H9 (cell line): Measurements from ENCODE around the gene ADGRG1. TPM values are rescaled to one million over a fixed set of nuclear protein-coding genes. Genes with fewer than 3 reads are reported as not detected.

ENCODE experiments used
- DNase-seq: peaks from one replicate; pipeline ENCODE4 v3.0.0-alpha.2; 2017
- H2AFZ ChIP-seq: one replicate; pipeline ENCODE4 v1.6.1; 2013; ENCODE audit warnings: mild to moderate bottlenecking, low read length, control low read depth, moderate library complexity
- H2AK5ac ChIP-seq: 2 replicates; pipeline ENCODE4 v1.6.1; 2013; ENCODE audit warnings: low read length, control low read depth, mixed read lengths; ENCODE audit not compliant: insufficient read length
- H2BK120ac ChIP-seq: one replicate; pipeline ENCODE4 v1.6.1; 2013; ENCODE audit warnings: low read depth, mild to moderate bottlenecking, low read length, control low read depth, inconsistent platforms; ENCODE audit not compliant: poor library complexity, severe bottlenecking
- H2BK12ac ChIP-seq: 2 replicates; pipeline ENCODE4 v1.6.1; 2013; ENCODE audit warnings: low read length, control low read depth, mixed read lengths, low read depth; ENCODE audit not compliant: insufficient read length
- H2BK15ac ChIP-seq: 2 replicates; pipeline ENCODE4 v1.6.1; 2013; ENCODE audit warnings: low read depth, low read length, control low read depth
- H2BK20ac ChIP-seq: one replicate; pipeline ENCODE4 v1.6.1; 2013; ENCODE audit warnings: low read depth, mild to moderate bottlenecking, low read length, control low read depth, inconsistent platforms; ENCODE audit not compliant: poor library complexity, severe bottlenecking
- H2BK5ac ChIP-seq: 2 replicates; pipeline ENCODE4 v1.6.1; 2013; ENCODE audit warnings: low read length, control low read depth, mixed read lengths; ENCODE audit not compliant: insufficient read length
- H3K14ac ChIP-seq: 2 replicates; pipeline ENCODE4 v1.6.1; 2013; ENCODE audit warnings: low read length, control low read depth; ENCODE audit not compliant: insufficient read depth
- H3K18ac ChIP-seq: 2 replicates; pipeline ENCODE4 v1.6.1; 2013; ENCODE audit warnings: low read depth, mild to moderate bottlenecking, mixed read lengths, low read length, control low read depth; ENCODE audit not compliant: insufficient read length
- H3K23ac ChIP-seq: 2 replicates; pipeline ENCODE4 v1.6.1; 2013; ENCODE audit warnings: low read length, control low read depth, mixed read lengths, low read depth; ENCODE audit not compliant: insufficient read length
- H3K23me2 ChIP-seq: 2 replicates; pipeline ENCODE4 v1.6.1; 2013; ENCODE audit warnings: low read depth, mild to moderate bottlenecking, mixed read lengths, low read length, control low read depth; ENCODE audit not compliant: insufficient read length, poor library complexity, severe bottlenecking
- H3K27ac ChIP-seq: 2 replicates; pipeline ENCODE4 v1.5.1; 2013; ENCODE audit warnings: low read length, control low read depth, mixed read lengths, low read depth; ENCODE audit not compliant: insufficient read length
- H3K27me3 ChIP-seq: 2 replicates; pipeline ENCODE4 v1.6.1; 2013; ENCODE audit warnings: low read length, control low read depth, inconsistent platforms; ENCODE audit not compliant: insufficient read depth
- H3K4ac ChIP-seq: 2 replicates; pipeline ENCODE4 v1.6.1; 2013; ENCODE audit warnings: low read depth, mild to moderate bottlenecking, control low read depth, inconsistent platforms, low read length, moderate library complexity
- H3K4me1 ChIP-seq: 2 replicates; pipeline ENCODE4 v1.6.1; 2013; ENCODE audit warnings: low read length, control low read depth, inconsistent platforms; ENCODE audit not compliant: insufficient read depth
- H3K4me2 ChIP-seq: 2 replicates; pipeline ENCODE4 v1.6.1; 2013; ENCODE audit warnings: low read length, control low read depth, mixed read lengths; ENCODE audit not compliant: insufficient read length, insufficient read depth
- H3K56ac ChIP-seq: 2 replicates; pipeline ENCODE4 v1.6.1; 2013; ENCODE audit warnings: low read depth, mild to moderate bottlenecking, mixed read lengths, low read length, control low read depth; ENCODE audit not compliant: insufficient read length
- H3K79me1 ChIP-seq: 2 replicates; pipeline ENCODE4 v1.6.1; 2013; ENCODE audit warnings: low read depth, mild to moderate bottlenecking, moderate library complexity, low read length, control low read depth, inconsistent platforms; ENCODE audit not compliant: insufficient read depth, poor library complexity, severe bottlenecking
- H3K79me2 ChIP-seq: 2 replicates; pipeline ENCODE4 v1.6.1; 2013; ENCODE audit warnings: low read length, control low read depth, inconsistent platforms; ENCODE audit not compliant: insufficient read depth
- H3K9ac ChIP-seq: 2 replicates; pipeline ENCODE4 v1.6.1; 2013; ENCODE audit warnings: low read length, control low read depth, mixed read lengths; ENCODE audit not compliant: insufficient read length; ENCODE audit errors: extremely low read depth
- H3K9me3 ChIP-seq: one replicate; pipeline ENCODE4 v1.6.1; 2013; ENCODE audit warnings: low read depth, low read length, inconsistent platforms; ENCODE audit not compliant: control insufficient read depth
- H3T11ph ChIP-seq: one replicate; pipeline ENCODE4 v1.6.1; 2013; ENCODE audit warnings: mild to moderate bottlenecking, low read length, control low read depth, inconsistent platforms
- H4K20me1 ChIP-seq: one replicate; pipeline ENCODE4 v1.6.1; 2013; ENCODE audit not compliant: control insufficient read depth, insufficient read length, insufficient read depth
- H4K5ac ChIP-seq: 2 replicates; pipeline ENCODE4 v1.6.1; 2013; ENCODE audit warnings: low read depth, mild to moderate bottlenecking, mixed read lengths, low read length, control low read depth; ENCODE audit not compliant: insufficient read length
- H4K8ac ChIP-seq: replicated peaks from 2 replicates; pipeline ENCODE4 v1.6.1; 2013; ENCODE audit warnings: low read length, control low read depth, mixed read lengths, low read depth; ENCODE audit not compliant: insufficient read length
- H4K91ac ChIP-seq: 2 replicates; pipeline ENCODE4 v1.6.1; 2013; ENCODE audit warnings: low read depth, mild to moderate bottlenecking, moderate library complexity, mixed read lengths, low read length, control low read depth; ENCODE audit not compliant: insufficient read length
- H3K27ac Mint-ChIP-seq, 3 experiments: 2 replicates in 2 of 3; 3 replicates in 1 of 3; pipeline ENCODE4 v1.8.0; 2020 to 2021; ENCODE audit warnings: mixed read lengths in 3 of 3, mild to moderate bottlenecking in 1 of 3, moderate library complexity in 1 of 3
- H3K27me3 Mint-ChIP-seq: 2 replicates; pipeline ENCODE4 v1.8.0; 2021; ENCODE audit warnings: low read depth, mild to moderate bottlenecking, moderate library complexity, mixed read lengths
- H3K36me3 Mint-ChIP-seq, 3 experiments: 2 replicates in 2 of 3; 3 replicates in 1 of 3; pipeline ENCODE4 v1.8.0; 2020 to 2021; ENCODE audit warnings: low read depth in 3 of 3, mixed read lengths in 3 of 3; ENCODE audit not compliant: insufficient read depth in 1 of 3
- H3K4me1 Mint-ChIP-seq, 2 experiments: 2 replicates each; pipeline ENCODE4 v1.8.0; 2020; ENCODE audit warnings: mixed read lengths in 2 of 2
- H3K4me3 Mint-ChIP-seq, 2 experiments: 2 replicates in 1 of 2; 3 replicates in 1 of 2; pipeline ENCODE4 v1.8.0; 2020 to 2021; ENCODE audit warnings: mild to moderate bottlenecking in 2 of 2, mixed read lengths in 2 of 2, moderate library complexity in 1 of 2
- H3K9me3 Mint-ChIP-seq, 2 experiments: 2 replicates in 1 of 2; 3 replicates in 1 of 2; pipeline ENCODE4 v1.8.0; 2020; ENCODE audit warnings: mild to moderate bottlenecking in 2 of 2, mixed read lengths in 2 of 2, moderate library complexity in 1 of 2
- WGBS: extraction: QIAGEN DNeasy Blood & Tissue Kit; methylation state at CpG from one replicate; pipeline ENCODE4 v1.1.7; 2013; ENCODE audit warnings: missing lambda C conversion rate, low lambda C conversion rate, mixed read lengths; ENCODE audit not compliant: insufficient read length; ENCODE audit errors: extremely low coverage; 5-methylcytosine and 5-hydroxymethylcytosine counted together
- total RNA-seq: library from RNA; stranded (reverse); gene quantifications from 2 replicates; pipeline ENCODE4 v1.2.1, GENCODE V29; 2021
- TF ChIP-seq, protein P1 (sequence below): fragments of 200-600 bp; sonication (generic); conservative IDR thresholded peaks from 3 replicates; pipeline ENCODE4 v1.8.0; 2021; ENCODE audit warnings: antibody characterized with exemption, mild to moderate bottlenecking

ADGRG1 gene
- total RNA-seq, 1 experiment from 2014 or later = 1.1 TPM

GRCh38 chr16:57600952-57601580 lies 27.4 kb upstream of the ADGRG1 start:
- Histone ChIP-seq H3K23ac (no peak overlapping the region), H3K9me3 (no peaks in the 10 kb centered on the region), H2BK120ac (no peak overlapping the region), H4K5ac (no peak overlapping the region), H3K14ac (no peak overlapping the region), H3K79me1 (no peaks in the 10 kb centered on the region), H4K8ac (no peak overlapping the region), H3K79me2 (no peaks in the 10 kb centered on the region), H2AFZ (no peak overlapping the region), H3K4me2 (no peak overlapping the region), H2BK5ac (no peak overlapping the region), H3T11ph (no peak overlapping the region), H2BK12ac (no peak overlapping the region), H4K20me1 (no peaks in the 10 kb centered on the region), H3K27me3 (no peaks in the 10 kb centered on the region), H3K23me2 (no peaks in the 10 kb centered on the region), H2AK5ac (no peak overlapping the region), H2BK20ac (no peak overlapping the region), H3K9ac (no peak overlapping the region), H2BK15ac (no peak overlapping the region), H3K27ac (no peak overlapping the region), H4K91ac (no peak overlapping the region), H3K56ac (no peak overlapping the region), H3K4ac (no peak overlapping the region), H3K18ac (no peak overlapping the region), H3K4me1 (no peaks in the 10 kb centered on the region)
- no peak overlapping the region for H3K4me3 Mint-ChIP-seq
- DNase-seq = no peak
- H3K4me1 Mint-ChIP-seq = no peaks in the 10 kb centered on the region
- TF ChIP-seq, protein P1, sequence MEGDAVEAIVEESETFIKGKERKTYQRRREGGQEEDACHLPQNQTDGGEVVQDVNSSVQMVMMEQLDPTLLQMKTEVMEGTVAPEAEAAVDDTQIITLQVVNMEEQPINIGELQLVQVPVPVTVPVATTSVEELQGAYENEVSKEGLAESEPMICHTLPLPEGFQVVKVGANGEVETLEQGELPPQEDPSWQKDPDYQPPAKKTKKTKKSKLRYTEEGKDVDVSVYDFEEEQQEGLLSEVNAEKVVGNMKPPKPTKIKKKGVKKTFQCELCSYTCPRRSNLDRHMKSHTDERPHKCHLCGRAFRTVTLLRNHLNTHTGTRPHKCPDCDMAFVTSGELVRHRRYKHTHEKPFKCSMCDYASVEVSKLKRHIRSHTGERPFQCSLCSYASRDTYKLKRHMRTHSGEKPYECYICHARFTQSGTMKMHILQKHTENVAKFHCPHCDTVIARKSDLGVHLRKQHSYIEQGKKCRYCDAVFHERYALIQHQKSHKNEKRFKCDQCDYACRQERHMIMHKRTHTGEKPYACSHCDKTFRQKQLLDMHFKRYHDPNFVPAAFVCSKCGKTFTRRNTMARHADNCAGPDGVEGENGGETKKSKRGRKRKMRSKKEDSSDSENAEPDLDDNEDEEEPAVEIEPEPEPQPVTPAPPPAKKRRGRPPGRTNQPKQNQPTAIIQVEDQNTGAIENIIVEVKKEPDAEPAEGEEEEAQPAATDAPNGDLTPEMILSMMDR = no peak
- H3K27ac Mint-ChIP-seq = no peak overlapping the region
- no CpG with 5 or more reads among the region's 2 CpGs for WGBS
- H3K27me3 Mint-ChIP-seq = peaks cover 31% of the 10 kb centered on the region
- H3K36me3 Mint-ChIP-seq = no peaks in the 10 kb centered on the region
- no peaks in the 10 kb centered on the region; a peak in 2 of 5 replicates for H3K9me3 Mint-ChIP-seq
